Measurements from ENCODE around the gene CEACAM8. TPM values are rescaled to one million over a fixed set of nuclear protein-coding genes. Genes with fewer than 3 reads are reported as not detected.

Gene CEACAM8
- total RNA-seq, 3 donors from 2014 or later (not counting 1 experiment from before 2014, with no cell fraction given) = not detected

GRCh38 chr19:42555801-42556200, 38.9 kb downstream of the CEACAM8 start:
- Mint-ChIP-seq H3K4me3 (no peak overlapping the region), H3K4me1 (peaks cover 6 to 11% of the 10 kb centered on the region in 2 donors), H3K27ac (no peak overlapping the region), H3K9me3 (no peaks in the 10 kb centered on the region), H3K36me3 (no peaks in the 10 kb centered on the region), H3K27me3 (ENCODE audit: low read depth in 2 of 2) (peaks cover 17 to 20% of the 10 kb centered on the region in 2 donors)
- TF ChIP-seq CTCF (IDR thresholded peaks at IDR 0.05) = no peak
- ATAC-seq (no peak), DNase-seq (no peak)
- intact Hi-C loops (cut with micrococcal nuclease) = no loop called here
- H3K27ac ChIP-seq (ENCODE audit: low read length) = no peak overlapping the region
- H3K9me3 ChIP-seq (ENCODE audit: control insufficient read depth, insufficient read depth, low read length) = no peaks in the 10 kb centered on the region
- H3K27me3 ChIP-seq (ENCODE audit: control insufficient read depth, insufficient read depth, low read length) = no peaks in the 10 kb centered on the region
- H3K36me3 ChIP-seq (ENCODE audit: control insufficient read depth, insufficient read depth, low read length) = no peaks in the 10 kb centered on the region
- no peak overlapping the region for H3K4me3 ChIP-seq (ENCODE audit: low read length)
- WGBS (ENCODE audit: insufficient coverage) = 9% methylated on average over 10 of the region's 10 CpGs
- peaks cover 31% of the 10 kb centered on the region for H3K4me1 ChIP-seq (ENCODE audit: control insufficient read depth, insufficient read depth, low read length)

GRCh38 chr19:42555317-42555716, 39.4 kb downstream of the CEACAM8 start:
- 24% methylated on average over 4 of the region's 5 CpGs for WGBS (ENCODE audit: insufficient coverage)
- H3K4me1 Mint-ChIP-seq = peaks cover 6 to 11% of the 10 kb centered on the region in 2 donors
- Histone ChIP-seq H3K4me1 (ENCODE audit: control insufficient read depth, insufficient read depth, low read length) (peaks cover 31% of the 10 kb centered on the region), H3K9me3 (ENCODE audit: control insufficient read depth, insufficient read depth, low read length) (no peaks in the 10 kb centered on the region), H3K27ac (ENCODE audit: low read length) (no peak overlapping the region), H3K27me3 (ENCODE audit: control insufficient read depth, insufficient read depth, low read length) (no peaks in the 10 kb centered on the region), H3K4me3 (ENCODE audit: low read length) (no peak overlapping the region), H3K36me3 (ENCODE audit: control insufficient read depth, insufficient read depth, low read length) (no peaks in the 10 kb centered on the region)
- DNase-seq (no peak), ATAC-seq (no peak)
- no peaks in the 10 kb centered on the region for H3K36me3 Mint-ChIP-seq
- H3K27me3 Mint-ChIP-seq (ENCODE audit: low read depth in 2 of 2) = peaks cover 16 to 17% of the 10 kb centered on the region in 2 donors
- H3K27ac Mint-ChIP-seq = no peak overlapping the region
- no peak overlapping the region for H3K4me3 Mint-ChIP-seq
- H3K9me3 Mint-ChIP-seq = no peaks in the 10 kb centered on the region
- intact Hi-C loops (cut with micrococcal nuclease) = no loop called here
- no peak for TF ChIP-seq CTCF (IDR thresholded peaks at IDR 0.05)

GRCh38 chr19:42554046-42554575, 40.6 kb downstream of the CEACAM8 start:
- ATAC-seq (no peak), DNase-seq (no peak)
- no peaks in the 10 kb centered on the region for H3K36me3 ChIP-seq (ENCODE audit: control insufficient read depth, insufficient read depth, low read length)
- WGBS (ENCODE audit: insufficient coverage) = 90% methylated on average over 3 of the region's 3 CpGs
- intact Hi-C loops (cut with micrococcal nuclease) = no loop called here
- Mint-ChIP-seq H3K36me3 (no peaks in the 10 kb centered on the region), H3K9me3 (no peaks in the 10 kb centered on the region), H3K4me1 (peaks cover 6 to 11% of the 10 kb centered on the region in 2 donors), H3K27me3 (ENCODE audit: low read depth in 2 of 2) (peaks cover 15 to 17% of the 10 kb centered on the region in 2 donors), H3K4me3 (no peak overlapping the region), H3K27ac (no peak overlapping the region)
- TF ChIP-seq CTCF (IDR thresholded peaks at IDR 0.05) = no peak
- no peaks in the 10 kb centered on the region for H3K9me3 ChIP-seq (ENCODE audit: control insufficient read depth, insufficient read depth, low read length)
- peaks cover 31% of the 10 kb centered on the region for H3K4me1 ChIP-seq (ENCODE audit: control insufficient read depth, insufficient read depth, low read length)
- H3K27me3 ChIP-seq (ENCODE audit: control insufficient read depth, insufficient read depth, low read length) = no peaks in the 10 kb centered on the region
- no peak overlapping the region for H3K27ac ChIP-seq (ENCODE audit: low read length)
- H3K4me3 ChIP-seq (ENCODE audit: low read length) = no peak overlapping the region

All from natural killer cell (primary cell).